Osteoblast (primary cell): ENCODE measurements around the gene FBXW8. TPM values are rescaled to one million over a fixed set of nuclear protein-coding genes. Genes with fewer than 3 reads are reported as not detected.

Experiments used
- DNase-seq: peaks from one replicate; pipeline ENCODE4 v3.0.0; 2011; ENCODE audit warnings: low spot score, mixed read lengths; ENCODE audit not compliant: insufficient read length; ENCODE audit errors: missing footprints
- H2AFZ ChIP-seq: 2 replicates; pipeline ENCODE4 v1.6.0; 2011; ENCODE audit warnings: mild to moderate bottlenecking, low read length
- H3K27ac ChIP-seq: 2 replicates; pipeline ENCODE4 v1.5.1; 2011; ENCODE audit warnings: mild to moderate bottlenecking, low read depth, low read length, moderate library complexity
- H3K27me3 ChIP-seq: 2 replicates; pipeline ENCODE4 v1.6.0; 2012; ENCODE audit warnings: mild to moderate bottlenecking, control low read depth, inconsistent platforms, low read length, moderate library complexity; ENCODE audit not compliant: insufficient read depth
- H3K36me3 ChIP-seq: 2 replicates; pipeline ENCODE4 v1.5.1; 2011; ENCODE audit warnings: mild to moderate bottlenecking, low read length, control low read depth, moderate library complexity; ENCODE audit not compliant: insufficient read depth
- H3K4me1 ChIP-seq: 2 replicates; pipeline ENCODE4 v1.5.1; 2011; ENCODE audit warnings: mild to moderate bottlenecking, low read length, control low read depth, moderate library complexity; ENCODE audit not compliant: insufficient read depth
- H3K4me2 ChIP-seq: 2 replicates; pipeline ENCODE4 v1.6.0; 2011; ENCODE audit warnings: mild to moderate bottlenecking, low read length; ENCODE audit not compliant: insufficient read depth
- H3K4me3 ChIP-seq: fragments of 200-600 bp; sonication (generic); 3 replicates; pipeline ENCODE4 v1.5.1; 2012; ENCODE audit warnings: mild to moderate bottlenecking, low read length, inconsistent platforms; ENCODE audit not compliant: insufficient read depth
- H3K79me2 ChIP-seq: 2 replicates; pipeline ENCODE4 v1.6.0; 2012; ENCODE audit warnings: mild to moderate bottlenecking, low read length, control low read depth, inconsistent platforms; ENCODE audit not compliant: insufficient read depth
- H3K9me3 ChIP-seq: 2 replicates; pipeline ENCODE4 v1.5.1; 2011; ENCODE audit warnings: low read depth, low read length, control low read depth
- H4K20me1 ChIP-seq: 2 replicates; pipeline ENCODE4 v1.6.0; 2012; ENCODE audit warnings: mild to moderate bottlenecking, low read length, control low read depth; ENCODE audit not compliant: insufficient read depth
- total RNA-seq: library from RNA; depleted of rRNA; stranded (reverse); fragments of >200 nt; gene quantifications from 2 replicates; pipeline ENCODE4 v1.2.3, GENCODE V29; 2012
- TF ChIP-seq, protein P1 (sequence below): IDR thresholded peaks from 2 replicates; pipeline ENCODE4 v1.5.1; 2011; ENCODE audit warnings: mild to moderate bottlenecking, low read depth, low read length, moderate library complexity; ENCODE audit errors: extremely low read depth

Gene FBXW8
- total RNA-seq, 1 donor = 27.5 TPM

GRCh38 chr12:116901612-116902011 is 9.1 kb upstream of the FBXW8 start:
- DNase-seq = no peak
- Histone ChIP-seq H2AFZ (no peak overlapping the region), H3K79me2 (no peaks in the 10 kb centered on the region), H3K4me2 (no peak overlapping the region), H3K27me3 (peaks cover 16% of the 10 kb centered on the region), H3K27ac (no peak overlapping the region), H4K20me1 (no peaks in the 10 kb centered on the region), H3K9me3 (no peaks in the 10 kb centered on the region), H3K4me1 (no peaks in the 10 kb centered on the region), H3K4me3 (no peak overlapping the region), H3K36me3 (no peaks in the 10 kb centered on the region)
- TF ChIP-seq, protein P1, sequence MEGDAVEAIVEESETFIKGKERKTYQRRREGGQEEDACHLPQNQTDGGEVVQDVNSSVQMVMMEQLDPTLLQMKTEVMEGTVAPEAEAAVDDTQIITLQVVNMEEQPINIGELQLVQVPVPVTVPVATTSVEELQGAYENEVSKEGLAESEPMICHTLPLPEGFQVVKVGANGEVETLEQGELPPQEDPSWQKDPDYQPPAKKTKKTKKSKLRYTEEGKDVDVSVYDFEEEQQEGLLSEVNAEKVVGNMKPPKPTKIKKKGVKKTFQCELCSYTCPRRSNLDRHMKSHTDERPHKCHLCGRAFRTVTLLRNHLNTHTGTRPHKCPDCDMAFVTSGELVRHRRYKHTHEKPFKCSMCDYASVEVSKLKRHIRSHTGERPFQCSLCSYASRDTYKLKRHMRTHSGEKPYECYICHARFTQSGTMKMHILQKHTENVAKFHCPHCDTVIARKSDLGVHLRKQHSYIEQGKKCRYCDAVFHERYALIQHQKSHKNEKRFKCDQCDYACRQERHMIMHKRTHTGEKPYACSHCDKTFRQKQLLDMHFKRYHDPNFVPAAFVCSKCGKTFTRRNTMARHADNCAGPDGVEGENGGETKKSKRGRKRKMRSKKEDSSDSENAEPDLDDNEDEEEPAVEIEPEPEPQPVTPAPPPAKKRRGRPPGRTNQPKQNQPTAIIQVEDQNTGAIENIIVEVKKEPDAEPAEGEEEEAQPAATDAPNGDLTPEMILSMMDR = no peak

DNA sequence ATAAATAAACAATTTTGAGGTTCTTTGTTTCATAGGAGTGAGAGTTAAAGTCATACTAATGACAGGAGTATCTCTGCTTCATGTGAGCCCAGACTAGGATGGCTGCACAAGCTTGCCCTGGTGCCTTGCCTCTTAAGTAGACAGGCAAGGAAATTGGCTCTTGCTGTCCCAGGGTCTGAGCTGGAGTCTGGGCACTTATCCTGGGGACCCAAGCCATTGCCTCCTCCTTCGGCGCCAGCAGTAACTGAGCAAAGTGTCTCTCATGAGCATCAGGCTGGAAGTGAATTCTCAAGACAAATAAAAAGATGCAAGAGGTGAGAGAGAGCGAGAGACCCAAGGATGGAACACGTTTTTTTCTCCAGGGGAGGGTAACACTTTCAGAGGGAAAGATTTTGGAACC is 6.9 kb upstream of the FBXW8 start:
- Histone ChIP-seq H3K27me3 (peaks cover 8% of the 10 kb centered on the region), H3K36me3 (no peaks in the 10 kb centered on the region), H3K79me2 (no peaks in the 10 kb centered on the region), H4K20me1 (no peaks in the 10 kb centered on the region), H2AFZ (no peak overlapping the region), H3K4me3 (no peak overlapping the region), H3K9me3 (no peaks in the 10 kb centered on the region), H3K4me1 (no peaks in the 10 kb centered on the region), H3K27ac (no peak overlapping the region), H3K4me2 (no peak overlapping the region)
- no peak for DNase-seq
- TF ChIP-seq, protein P1 = no peak

- TF ChIP-seq, protein P1 = no peak
Measured at GRCh38 chr12:116906285-116906684, 4.5 kb upstream of the FBXW8 start.

GRCh38 chr12:116910280-116910644 is 488 bp upstream of the FBXW8 start:
- Histone ChIP-seq H4K20me1 (peaks cover 15% of the 10 kb centered on the region), H3K4me3 (peak overlapping the region; percentile 81), H3K4me2 (peak overlapping the region; percentile 88), H3K79me2 (peaks cover 44% of the 10 kb centered on the region), H3K27ac (peak overlapping the region; percentile 78), H3K4me1 (peaks cover 9% of the 10 kb centered on the region), H3K9me3 (no peaks in the 10 kb centered on the region), H3K36me3 (peaks cover 3% of the 10 kb centered on the region), H3K27me3 (no peaks in the 10 kb centered on the region), H2AFZ (peak overlapping the region; percentile 91)
- DNase-seq = no peak
- TF ChIP-seq, protein P1 = no peak

More at GRCh38 chr12:116906285-116906684, 4.5 kb upstream of the FBXW8 start:
- Histone ChIP-seq H3K27me3 (peaks cover 3% of the 10 kb centered on the region), H3K36me3 (no peaks in the 10 kb centered on the region), H4K20me1 (no peaks in the 10 kb centered on the region), H2AFZ (no peak overlapping the region), H3K27ac (no peak overlapping the region), H3K4me3 (no peak overlapping the region), H3K4me1 (peaks cover 2% of the 10 kb centered on the region), H3K4me2 (no peak overlapping the region), H3K9me3 (no peaks in the 10 kb centered on the region), H3K79me2 (peaks cover 9% of the 10 kb centered on the region)
- no peak for DNase-seq
